Measurements from ENCODE around the gene HNRNPL. TPM values are rescaled to one million over a fixed set of nuclear protein-coding genes. Genes with fewer than 3 reads are reported as not detected.
A peak's percentile ranks its signal among the peaks of the same experiment; 100 is the strongest.
"Not testable (repeated sequence)": the region's sequence is repeated elsewhere in the genome, so short reads cannot be mapped to it uniquely, and the experiment has no call there.

HNRNPL gene
- total RNA-seq, 4 donors from 2014 or later: 170 to 205 (median 179) TPM

- H3K4me1 ChIP-seq: peaks cover 0 to 21% (median 0%) of the 10 kb centered on the region in 4 donors
- 42 to 53% methylated on average over 6 of the region's 6 CpGs for WGBS, 2 donors
- H3K27me3 ChIP-seq: no peaks in the 10 kb centered on the region
- TF ChIP-seq POLR2A (IDR thresholded peaks at IDR 0.05) (no peak), CTCF (IDR thresholded peaks at IDR 0.05) (no peak), EP300 (IDR thresholded peaks at IDR 0.05) (no peak)
- no peak overlapping the region for H3K4me3 ChIP-seq
- DNase-seq (ENCODE audit: low spot score in 2 of 2): no peak
- peak overlapping the region in 2 of 4 donors; percentile 29 to 36 for H3K27ac ChIP-seq
- no peaks in the 10 kb centered on the region for H3K9me3 ChIP-seq
- peaks cover 0 to 74% (median 5%) of the 10 kb centered on the region in 3 donors for H3K36me3 ChIP-seq
Measured at GRCh38 chr19:38891771-38892170, 42.0 kb upstream of the HNRNPL start.

GRCh38 chr19:38890686-38891085 lies 40.9 kb upstream of the HNRNPL start:
- Histone ChIP-seq H3K27me3 (no peaks in the 10 kb centered on the region), H3K9me3 (no peaks in the 10 kb centered on the region), H3K4me3 (no peak overlapping the region), H3K4me1 (peaks cover 0 to 13% (median 0%) of the 10 kb centered on the region in 4 donors), H3K27ac (no peak overlapping the region), H3K36me3 (peaks cover 0 to 84% (median 5%) of the 10 kb centered on the region in 3 donors)
- no peak for TF ChIP-seq EP300 (IDR thresholded peaks at IDR 0.05)
- no peak for TF ChIP-seq POLR2A (IDR thresholded peaks at IDR 0.05)
- no peak for TF ChIP-seq CTCF (IDR thresholded peaks at IDR 0.05)
- no peak for DNase-seq (ENCODE audit: low spot score in 2 of 2)

GRCh38 chr19:38889803-38890202 lies 40.0 kb upstream of the HNRNPL start:
- Histone ChIP-seq H3K27ac (no peak overlapping the region), H3K4me1 (peaks cover 0 to 6% (median 0%) of the 10 kb centered on the region in 4 donors), H3K27me3 (no peaks in the 10 kb centered on the region), H3K4me3 (no peak overlapping the region), H3K36me3 (peaks cover 0 to 93% (median 5%) of the 10 kb centered on the region in 3 donors), H3K9me3 (no peaks in the 10 kb centered on the region)
- TF ChIP-seq EP300 (IDR thresholded peaks at IDR 0.05): no peak
- TF ChIP-seq CTCF (IDR thresholded peaks at IDR 0.05): no peak
- no peak for TF ChIP-seq POLR2A (IDR thresholded peaks at IDR 0.05)
- no peak for DNase-seq (ENCODE audit: low spot score in 2 of 2)
- WGBS, 2 donors: 92 to 94% methylated on average over 8 of the region's 8 CpGs

GRCh38 chr19:38888876-38889275 lies 39.1 kb upstream of the HNRNPL start:
- 93 to 96% methylated on average over 15 to 17 of the region's 17 CpGs for WGBS, 2 donors
- no peak overlapping the region for H3K27ac ChIP-seq
- TF ChIP-seq POLR2A (IDR thresholded peaks at IDR 0.05) (no peak), EP300 (IDR thresholded peaks at IDR 0.05) (no peak), CTCF (IDR thresholded peaks at IDR 0.05) (no peak)
- no peak overlapping the region for H3K4me3 ChIP-seq
- no peak for DNase-seq (ENCODE audit: low spot score in 2 of 2)
- peaks cover 0 to 97% (median 5%) of the 10 kb centered on the region in 3 donors for H3K36me3 ChIP-seq
- H3K9me3 ChIP-seq: no peaks in the 10 kb centered on the region
- no peaks in the 10 kb centered on the region for H3K27me3 ChIP-seq
- peaks cover 0 to 6% (median 0%) of the 10 kb centered on the region in 4 donors for H3K4me1 ChIP-seq

GRCh38 chr19:38884691-38885090 lies 34.9 kb upstream of the HNRNPL start:
- not testable (repeated sequence) for H3K27me3 ChIP-seq; DNase-seq (ENCODE audit: low spot score in 2 of 2); H3K4me3 ChIP-seq; H3K4me1 ChIP-seq; H3K27ac ChIP-seq; H3K9me3 ChIP-seq
- peaks cover 0 to 96% (median 13%) of the 10 kb centered on the region in 3 donors for H3K36me3 ChIP-seq
- WGBS, 2 donors: 96 to 100% methylated on average over 3 of the region's 3 CpGs

GRCh38 chr19:38883286-38883685 lies 33.5 kb upstream of the HNRNPL start:
- Histone ChIP-seq H3K27me3 (no peaks in the 10 kb centered on the region), H3K27ac (no peak overlapping the region), H3K9me3 (no peaks in the 10 kb centered on the region), H3K36me3 (peaks cover 0 to 96% (median 12%) of the 10 kb centered on the region in 3 donors), H3K4me1 (peaks cover 0 to 9% (median 3%) of the 10 kb centered on the region in 4 donors), H3K4me3 (no peak overlapping the region)
- no peak for DNase-seq (ENCODE audit: low spot score in 2 of 2)
- TF ChIP-seq CTCF (IDR thresholded peaks at IDR 0.05): no peak
- TF ChIP-seq EP300 (IDR thresholded peaks at IDR 0.05): no peak
- no peak for TF ChIP-seq POLR2A (IDR thresholded peaks at IDR 0.05)
- 86 to 94% methylated on average over 9 of the region's 9 CpGs for whole genome bisulfite sequencing, 2 donors

All from tibial nerve (tissue), 4 donors.